Loucy (cell line): ENCODE measurements around the gene NUP54.

Source experiments
- CTCF ChIP-seq: fragments of 200-600 bp; sonication (generic); conservative IDR thresholded peaks from 2 replicates; pipeline ENCODE4 v1.5.1; 2014; ENCODE audit warnings: mild to moderate bottlenecking, antibody characterized with exemption, low read length
- EZH2phosphoT487 ChIP-seq: fragments of 200-600 bp; IDR thresholded peaks from 2 replicates; pipeline ENCODE4 v1.6.1; 2018; ENCODE audit warnings: antibody characterized with exemption, mild to moderate bottlenecking, moderate library complexity, borderline replicate concordance

- peak; percentile 61 for TF ChIP-seq CTCF
- TF ChIP-seq EZH2phosphoT487: no peak
Measured at GRCh38 chr4:76108467-76109181, 39.6 kb downstream of the NUP54 start.
